Measurements from ENCODE around the gene RHOA.
"Not testable (repeated sequence)": the region's sequence is repeated elsewhere in the genome, so short reads cannot be mapped to it uniquely, and the experiment has no call there.

Gene RHOA

DNA sequence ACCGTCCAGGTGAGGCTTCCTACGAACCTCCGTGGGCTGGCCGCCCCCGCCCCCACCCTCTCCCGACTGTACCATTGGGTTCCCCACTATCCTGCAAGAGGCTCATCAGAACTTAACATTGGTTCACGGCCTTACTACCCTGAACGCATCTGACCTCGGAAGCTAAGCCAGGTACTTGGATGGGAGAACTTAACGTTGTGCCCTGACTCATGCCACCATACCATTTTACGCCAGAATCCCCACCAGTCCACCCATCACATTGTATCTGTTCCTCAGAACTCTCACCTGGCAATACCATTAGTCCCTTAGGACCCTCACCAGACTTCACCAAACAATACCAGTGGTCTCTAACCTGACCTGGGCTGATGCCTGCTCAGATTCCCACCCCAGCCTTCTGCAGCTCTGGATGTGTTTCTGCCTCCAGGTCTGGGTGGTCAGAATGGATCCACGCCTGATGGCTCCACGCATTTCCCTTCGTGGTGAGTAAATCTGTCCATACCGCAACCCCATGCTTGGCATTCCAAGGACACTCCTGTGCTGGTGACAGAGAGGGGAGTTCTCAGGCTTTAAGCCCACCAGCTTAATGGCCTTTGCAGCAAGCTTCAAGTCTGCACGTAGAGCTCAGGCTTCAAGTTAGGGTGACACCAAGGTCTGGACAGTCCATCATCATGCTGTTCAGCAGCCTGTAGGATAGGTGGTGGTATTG lies 1.0 kb upstream of the RHOA start:
- TF ChIP-seq, protein P1, sequence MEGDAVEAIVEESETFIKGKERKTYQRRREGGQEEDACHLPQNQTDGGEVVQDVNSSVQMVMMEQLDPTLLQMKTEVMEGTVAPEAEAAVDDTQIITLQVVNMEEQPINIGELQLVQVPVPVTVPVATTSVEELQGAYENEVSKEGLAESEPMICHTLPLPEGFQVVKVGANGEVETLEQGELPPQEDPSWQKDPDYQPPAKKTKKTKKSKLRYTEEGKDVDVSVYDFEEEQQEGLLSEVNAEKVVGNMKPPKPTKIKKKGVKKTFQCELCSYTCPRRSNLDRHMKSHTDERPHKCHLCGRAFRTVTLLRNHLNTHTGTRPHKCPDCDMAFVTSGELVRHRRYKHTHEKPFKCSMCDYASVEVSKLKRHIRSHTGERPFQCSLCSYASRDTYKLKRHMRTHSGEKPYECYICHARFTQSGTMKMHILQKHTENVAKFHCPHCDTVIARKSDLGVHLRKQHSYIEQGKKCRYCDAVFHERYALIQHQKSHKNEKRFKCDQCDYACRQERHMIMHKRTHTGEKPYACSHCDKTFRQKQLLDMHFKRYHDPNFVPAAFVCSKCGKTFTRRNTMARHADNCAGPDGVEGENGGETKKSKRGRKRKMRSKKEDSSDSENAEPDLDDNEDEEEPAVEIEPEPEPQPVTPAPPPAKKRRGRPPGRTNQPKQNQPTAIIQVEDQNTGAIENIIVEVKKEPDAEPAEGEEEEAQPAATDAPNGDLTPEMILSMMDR (IDR thresholded peaks at IDR 0.05; ENCODE audit: control insufficient read depth, extremely low read depth, insufficient read depth) = no peak
- no peak for DNase-seq (ENCODE audit: low read depth)

GRCh38 chr3:49411535-49411967 lies 225 bp downstream of the RHOA start:
- TF ChIP-seq, protein P1 (IDR thresholded peaks at IDR 0.05; ENCODE audit: control insufficient read depth, extremely low read depth, insufficient read depth) = no peak
- H3K4me3 ChIP-seq (ENCODE audit: low read depth, low read length) = peak overlapping the region; percentile 94
- DNase-seq (ENCODE audit: low read depth) = no peak

More for the DNA sequence above, 1.0 kb upstream of the RHOA start:
- peak overlapping the region; percentile 94 for H3K4me3 ChIP-seq (ENCODE audit: low read depth, low read length)

GRCh38 chr3:49410846-49411534 lies 786 bp downstream of the RHOA start:
- TF ChIP-seq, protein P1 (IDR thresholded peaks at IDR 0.05; ENCODE audit: control insufficient read depth, extremely low read depth, insufficient read depth) = no peak
- no peak for DNase-seq (ENCODE audit: low read depth)
- peak overlapping the region; percentile 94 for H3K4me3 ChIP-seq (ENCODE audit: low read depth, low read length)

DNA sequence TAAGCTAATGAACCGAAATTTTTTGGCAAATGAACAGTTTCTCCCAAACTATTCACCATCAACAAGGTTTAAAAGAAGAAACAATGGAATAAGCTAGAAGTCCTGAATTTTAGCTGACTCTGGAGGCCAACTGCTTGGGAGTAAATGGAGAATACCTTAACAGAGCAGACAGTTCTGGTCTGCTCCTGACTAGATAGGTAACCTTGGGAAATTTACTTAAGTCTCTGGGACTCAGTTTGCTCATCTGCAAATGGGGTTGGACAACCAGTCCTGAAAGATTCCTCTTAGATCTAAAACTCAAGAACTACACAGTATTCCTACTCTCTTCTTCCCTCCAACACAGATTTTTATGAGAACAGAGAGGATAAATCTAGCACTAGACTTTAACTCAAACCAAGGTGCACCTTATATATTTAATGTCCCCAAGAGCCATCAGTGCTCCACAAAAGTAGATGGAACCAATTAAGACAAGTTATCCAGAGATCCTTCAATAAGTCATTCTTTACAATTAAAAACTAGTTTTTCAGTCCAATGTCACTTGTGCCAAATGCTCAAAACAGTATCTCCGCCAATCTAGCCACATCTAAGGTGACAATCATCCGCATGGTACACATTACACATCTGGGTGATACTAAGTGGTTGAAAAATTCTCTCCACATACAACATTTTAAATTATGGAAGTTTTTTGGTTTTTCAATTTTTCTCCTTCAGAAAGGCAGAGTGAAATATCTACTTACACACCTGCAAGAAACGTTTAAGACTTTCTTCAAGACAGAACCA lies 1.5 kb downstream of the RHOA start:
- TF ChIP-seq, protein P1 (IDR thresholded peaks at IDR 0.05; ENCODE audit: control insufficient read depth, extremely low read depth, insufficient read depth) = no peak
- DNase-seq (ENCODE audit: low read depth) = no peak
- peak overlapping the region; percentile 94 for H3K4me3 ChIP-seq (ENCODE audit: low read depth, low read length)

GRCh38 chr3:49406571-49407565 lies 4.9 kb downstream of the RHOA start:
- TF ChIP-seq, protein P1 (IDR thresholded peaks at IDR 0.05; ENCODE audit: control insufficient read depth, extremely low read depth, insufficient read depth) = no peak
- no peak overlapping the region for H3K4me3 ChIP-seq (ENCODE audit: low read depth, low read length)
- DNase-seq (ENCODE audit: low read depth) = no peak

- H3K4me3 ChIP-seq (ENCODE audit: low read depth, low read length); DNase-seq (ENCODE audit: low read depth): not testable (repeated sequence)
Measured at GRCh38 chr3:49405570-49405969, 6.2 kb downstream of the RHOA start.

Data from LNCaP clone FGC (cell line).